Measurements from ENCODE around the gene TLE1. TPM values are rescaled to one million over a fixed set of nuclear protein-coding genes. Genes with fewer than 3 reads are reported as not detected.

Gene TLE1
- total and polyA plus RNA-seq, 10 of the 15 experiments (the other 5 are each of a cell fraction or from before 2014, with no cell fraction given), result 0.04 to 0.23 (median 0.10) TPM; not detected in 6

DNA sequence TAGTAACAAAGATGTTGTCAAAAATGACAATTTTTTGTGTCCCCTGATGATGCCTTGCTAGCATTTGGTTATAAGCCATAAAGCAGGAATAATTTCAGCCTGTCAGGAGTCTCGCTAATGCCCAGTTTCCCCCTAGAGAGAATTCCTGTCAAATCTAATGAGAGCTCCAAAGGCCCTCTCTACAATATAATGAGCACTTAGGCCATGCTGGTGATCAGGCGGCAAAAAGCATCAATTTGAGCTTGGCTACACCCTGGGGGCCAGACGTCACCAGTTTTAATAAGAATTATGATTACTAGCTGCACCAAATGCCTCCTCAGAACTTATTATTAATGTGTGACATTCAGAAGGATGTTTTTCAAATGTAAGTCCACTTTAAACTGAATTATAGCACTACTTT, 6.1 kb downstream of the TLE1 start (continued):
- TF ChIP-seq, protein P1, sequence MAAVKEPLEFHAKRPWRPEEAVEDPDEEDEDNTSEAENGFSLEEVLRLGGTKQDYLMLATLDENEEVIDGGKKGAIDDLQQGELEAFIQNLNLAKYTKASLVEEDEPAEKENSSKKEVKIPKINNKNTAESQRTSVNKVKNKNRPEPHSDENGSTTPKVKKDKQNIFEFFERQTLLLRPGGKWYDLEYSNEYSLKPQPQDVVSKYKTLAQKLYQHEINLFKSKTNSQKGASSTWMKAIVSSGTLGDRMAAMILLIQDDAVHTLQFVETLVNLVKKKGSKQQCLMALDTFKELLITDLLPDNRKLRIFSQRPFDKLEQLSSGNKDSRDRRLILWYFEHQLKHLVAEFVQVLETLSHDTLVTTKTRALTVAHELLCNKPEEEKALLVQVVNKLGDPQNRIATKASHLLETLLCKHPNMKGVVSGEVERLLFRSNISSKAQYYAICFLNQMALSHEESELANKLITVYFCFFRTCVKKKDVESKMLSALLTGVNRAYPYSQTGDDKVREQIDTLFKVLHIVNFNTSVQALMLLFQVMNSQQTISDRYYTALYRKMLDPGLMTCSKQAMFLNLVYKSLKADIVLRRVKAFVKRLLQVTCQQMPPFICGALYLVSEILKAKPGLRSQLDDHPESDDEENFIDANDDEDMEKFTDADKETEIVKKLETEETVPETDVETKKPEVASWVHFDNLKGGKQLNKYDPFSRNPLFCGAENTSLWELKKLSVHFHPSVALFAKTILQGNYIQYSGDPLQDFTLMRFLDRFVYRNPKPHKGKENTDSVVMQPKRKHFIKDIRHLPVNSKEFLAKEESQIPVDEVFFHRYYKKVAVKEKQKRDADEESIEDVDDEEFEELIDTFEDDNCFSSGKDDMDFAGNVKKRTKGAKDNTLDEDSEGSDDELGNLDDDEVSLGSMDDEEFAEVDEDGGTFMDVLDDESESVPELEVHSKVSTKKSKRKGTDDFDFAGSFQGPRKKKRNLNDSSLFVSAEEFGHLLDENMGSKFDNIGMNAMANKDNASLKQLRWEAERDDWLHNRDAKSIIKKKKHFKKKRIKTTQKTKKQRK (IDR thresholded peaks at IDR 0.05; ENCODE audit: low read depth, low read length), result no peak
- TF ChIP-seq SMAD5 (IDR thresholded peaks at IDR 0.05; ENCODE audit: low read depth), result no peak

DNA sequence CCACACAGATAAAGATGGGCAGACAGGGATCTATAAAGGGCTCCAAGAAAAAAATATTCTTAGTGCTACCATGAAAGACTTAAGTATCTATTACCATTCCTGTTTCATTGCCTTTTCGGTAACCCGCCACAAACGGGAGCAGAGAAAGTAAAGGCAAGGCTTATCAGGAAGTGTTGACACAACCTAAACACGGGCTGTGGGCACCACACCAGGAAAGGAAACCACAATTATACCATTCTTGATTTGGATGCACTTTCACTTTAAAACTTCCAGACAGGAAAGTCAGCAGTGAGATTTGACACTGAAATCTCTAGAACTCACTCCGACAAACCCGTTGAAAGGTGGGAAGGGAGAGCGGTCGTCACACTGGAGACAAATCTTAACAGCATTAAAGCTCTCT, 6.5 kb downstream of the TLE1 start:
- TF ChIP-seq POU2F2 (IDR thresholded peaks at IDR 0.05; ENCODE audit: borderline replicate concordance, low read depth, low read length), result no peak
- no peak for TF ChIP-seq ZBTB11 (CRISPR knock-in tag; IDR thresholded peaks at IDR 0.05)
- no peak for FAIRE-seq
- BruUV-seq (replicated peaks), result no TSS peak

More for the DNA sequence above, 6.5 kb downstream of the TLE1 start:
- ChIA-PET SMC1A (ENCODE audit: uncharacterized antibody, unreplicated experiment) (no interaction called here), RAD21 (ENCODE audit: unreplicated experiment) (no interaction called here), CTCF (no interaction called here), POLR2A (interaction anchor here (0.7 kb wide), 1 partner anchor 189 kb away, joined by 3 read pairs; no protein-coding TSS in a partner anchor)
- Histone ChIP-seq H4K20me1 (ENCODE audit: control insufficient read depth, insufficient read depth) (no peaks in the 10 kb centered on the region), H3K27ac (ENCODE audit: control insufficient read depth, insufficient read depth) (no peak overlapping the region), H3K4me2 (ENCODE audit: control insufficient read depth, insufficient read depth) (no peak overlapping the region), H3K4me3 (no peak overlapping the region), H3K9ac (ENCODE audit: control insufficient read depth, insufficient read depth, low read length) (no peak overlapping the region), H3K4me1 (ENCODE audit: control insufficient read depth, insufficient read depth, low read length) (no peaks in the 10 kb centered on the region), H3K36me3 (ENCODE audit: control insufficient read depth in 2 of 2, insufficient read depth in 2 of 2, low read length in 1 of 2) (no peaks in the 10 kb centered on the region), H3K27me3 (replicated peaks in 1 of 2; ENCODE audit: control insufficient read depth in 2 of 2, insufficient read depth in 2 of 2, low read length in 1 of 2) (no peaks in the 10 kb centered on the region; a peak in 1 of 4 replicates), H2AFZ (ENCODE audit: control insufficient read depth, low read depth, low read length) (no peak overlapping the region), H3K79me2 (ENCODE audit: control insufficient read depth, insufficient read depth, low read length) (no peaks in the 10 kb centered on the region), H3K9me3 (replicated peaks; ENCODE audit: control insufficient read depth, insufficient read depth, low read length) (no peaks in the 10 kb centered on the region)
- 61% methylated on average over 8 of the region's 8 CpGs for WGBS (ENCODE audit: insufficient coverage, insufficient replicate concordance, low lambda C conversion rate, missing lambda C conversion rate)
- intact Hi-C loops (cut with micrococcal nuclease; ENCODE audit: unreplicated experiment), result no loop called here
- no peak for ATAC-seq
- no peak for DNase-seq (ENCODE audit: low read depth, low spot score)
- in situ Hi-C loops (cut with MboI), result no loop called here

Data from GM12878 (cell line).